NCI-H2227 (cell line): Measurements from ENCODE around the gene RFPL3.
"Not testable (repeated sequence)": the region's sequence is repeated elsewhere in the genome, so short reads cannot be mapped to it uniquely, and the experiment has no call there.

ENCODE experiments used
- DNase-seq: peaks from one replicate; lab custom pipeline; 2025; ENCODE audit not compliant: unreplicated experiment; lab: John Stamatoyannopoulos, UW

Gene RFPL3

GRCh38 chr22:32357567-32357966, at the start of gene RFPL3:
RFPL3 (plus strand) TSS chr22:32357867; CDS start chr22:32358072, 205 bp downstream.
- not testable (repeated sequence) for DNase-seq

- DNase-seq, result no peak
Measured at GRCh38 chr22:32308191-32308590, 49.5 kb upstream of the RFPL3 start.

GRCh38 chr22:32308934-32309333, 48.7 kb upstream of the RFPL3 start:
- no peak for DNase-seq

DNA sequence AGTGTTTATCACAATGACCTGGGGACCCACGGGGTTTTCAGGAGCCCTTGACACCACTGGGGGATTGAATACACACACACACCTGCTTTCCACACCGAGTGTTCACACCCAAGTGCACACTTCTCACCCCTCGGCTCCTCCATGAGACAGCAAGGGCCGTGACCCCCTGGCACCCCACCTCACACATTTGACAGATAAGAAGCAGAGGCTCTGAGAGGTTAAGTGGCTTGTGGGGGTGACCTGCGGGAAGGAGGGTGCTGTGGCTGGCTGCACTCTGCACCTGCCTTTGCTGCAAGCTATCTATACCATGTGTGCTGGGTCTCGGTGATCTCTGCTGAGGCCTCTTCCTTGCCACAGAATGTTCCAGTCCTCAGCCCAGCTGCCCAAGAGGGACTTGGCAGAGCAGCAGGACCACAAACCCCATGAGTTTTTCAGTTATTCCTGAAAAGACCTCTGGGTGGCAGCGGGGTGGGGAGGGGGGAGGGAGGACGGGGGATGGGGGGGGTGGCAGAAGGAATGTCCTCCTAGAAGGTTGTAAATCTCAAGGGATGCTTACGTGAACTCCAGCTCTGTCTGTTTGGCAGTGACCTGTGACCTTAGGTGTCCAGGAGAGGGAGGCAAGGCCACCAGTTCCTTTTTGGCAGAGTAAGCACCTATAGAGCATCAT, 47.9 kb upstream of the RFPL3 start:
- no peak for DNase-seq

DNA sequence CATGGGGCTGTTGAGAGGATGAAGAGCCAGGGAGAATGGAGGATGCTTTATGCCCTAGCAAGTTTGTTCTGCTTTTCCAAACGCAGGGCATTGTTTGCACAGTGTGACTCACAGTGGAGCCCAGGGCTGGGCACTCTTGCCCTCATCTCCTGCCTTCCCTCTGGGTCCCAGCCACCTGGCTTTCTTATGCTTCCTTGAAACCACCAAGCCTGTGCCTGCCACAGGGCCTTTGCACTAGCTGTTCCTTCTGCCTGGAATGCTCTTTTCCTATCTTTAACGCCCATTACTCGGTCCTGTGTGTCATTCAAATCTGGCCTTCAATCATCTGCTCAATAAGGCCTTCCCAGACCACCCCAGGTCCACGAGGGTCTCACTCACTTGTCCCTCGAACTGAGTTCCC, 46.9 kb upstream of the RFPL3 start:
- no peak for DNase-seq

DNA sequence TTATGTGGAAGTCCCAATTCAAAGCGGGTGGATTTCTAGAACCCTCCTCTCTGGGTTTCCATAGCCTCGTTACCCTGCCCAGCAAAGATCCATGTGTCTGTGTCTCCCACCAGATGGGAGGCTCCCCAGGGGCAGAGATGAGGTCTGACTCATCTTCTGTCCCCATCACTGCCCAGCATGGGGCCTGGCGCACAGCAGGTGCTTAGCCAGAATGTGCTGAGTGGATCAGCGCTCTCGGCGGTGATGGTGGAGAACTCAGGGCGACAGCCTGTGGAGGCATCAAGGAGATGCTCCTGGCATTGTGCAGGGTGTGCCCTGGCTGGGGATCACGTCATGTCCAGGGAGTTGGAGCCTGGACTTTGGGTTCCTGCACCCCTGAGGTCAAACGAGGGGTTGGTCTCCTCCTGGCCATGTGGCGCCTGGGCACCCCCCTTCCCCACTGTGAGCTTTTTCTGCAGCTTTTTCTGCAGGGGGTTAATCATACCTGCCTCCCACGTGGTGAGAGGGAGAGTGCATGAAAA, 46.1 kb upstream of the RFPL3 start:
- no peak for DNase-seq

DNA sequence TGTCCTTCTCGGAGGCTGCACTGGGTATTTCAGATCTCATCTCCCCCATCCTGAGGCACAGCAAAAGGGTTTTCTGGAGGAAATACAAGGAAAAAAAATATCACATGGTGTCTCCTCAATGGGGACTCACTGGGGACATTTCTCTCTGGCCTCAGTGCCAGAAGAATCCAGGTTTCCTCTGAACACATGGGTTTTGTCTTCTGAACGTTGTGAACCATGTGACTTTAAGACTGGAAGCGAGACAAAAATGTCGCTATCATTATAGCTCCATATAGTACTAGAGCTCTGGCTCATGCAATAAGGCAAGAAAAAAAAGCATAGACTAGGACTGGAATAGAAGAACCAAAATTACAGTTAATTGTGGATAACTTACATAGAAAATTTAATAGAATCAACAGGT, 44.9 kb upstream of the RFPL3 start:
- DNase-seq, result no peak

GRCh38 chr22:32313532-32313931, 44.1 kb upstream of the RFPL3 start:
- DNase-seq, result no peak

- no peak for DNase-seq
Measured at GRCh38 chr22:32317524-32317923, 40.1 kb upstream of the RFPL3 start.

GRCh38 chr22:32318361-32318760, 39.3 kb upstream of the RFPL3 start:
- no peak for DNase-seq

DNA sequence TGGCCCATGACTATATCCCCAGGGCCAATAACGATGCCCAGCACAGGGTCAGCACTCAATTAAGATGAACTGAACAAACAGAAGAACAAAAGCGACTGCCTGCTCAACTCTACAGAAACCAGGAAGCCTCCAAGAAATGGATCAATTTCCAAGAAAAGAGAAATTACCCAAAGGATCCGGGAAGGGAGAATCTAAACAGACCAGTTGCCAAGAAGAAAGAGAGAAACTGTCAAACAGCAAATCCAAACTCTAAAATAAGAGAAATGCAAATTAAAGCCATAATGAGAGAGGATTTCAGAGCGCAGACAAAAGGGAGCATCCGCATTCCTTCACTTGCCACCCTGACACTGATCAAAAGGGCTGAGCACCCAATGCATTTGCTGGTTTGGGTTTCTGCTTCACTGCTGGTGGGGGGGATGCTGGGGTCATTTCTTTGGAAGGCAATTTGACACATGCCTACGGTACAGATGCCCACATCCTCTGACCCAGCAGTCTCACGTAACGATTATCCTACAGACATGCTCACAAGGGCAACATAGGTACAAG, 37.7 kb upstream of the RFPL3 start:
- no peak for DNase-seq

DNA sequence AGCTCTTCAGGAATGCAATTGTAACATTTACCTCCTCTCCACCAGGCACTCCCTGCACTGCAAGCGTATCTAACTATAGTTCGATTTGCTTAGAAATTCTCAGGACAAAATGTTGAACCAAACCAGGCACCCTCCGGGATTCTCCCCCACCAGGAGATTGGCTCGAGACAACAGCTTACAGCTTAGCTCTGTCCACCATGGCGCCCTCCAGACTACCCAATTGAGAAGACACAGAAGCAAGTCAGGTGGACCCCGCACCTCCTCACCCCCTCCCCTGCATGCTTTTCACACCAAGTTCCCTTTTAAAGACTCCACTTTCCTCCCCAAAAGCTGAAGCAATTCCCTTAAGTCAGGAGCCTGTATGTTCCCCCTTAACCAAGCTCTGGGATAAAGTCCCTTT, 34.7 kb upstream of the RFPL3 start:
- no peak for DNase-seq

DNA sequence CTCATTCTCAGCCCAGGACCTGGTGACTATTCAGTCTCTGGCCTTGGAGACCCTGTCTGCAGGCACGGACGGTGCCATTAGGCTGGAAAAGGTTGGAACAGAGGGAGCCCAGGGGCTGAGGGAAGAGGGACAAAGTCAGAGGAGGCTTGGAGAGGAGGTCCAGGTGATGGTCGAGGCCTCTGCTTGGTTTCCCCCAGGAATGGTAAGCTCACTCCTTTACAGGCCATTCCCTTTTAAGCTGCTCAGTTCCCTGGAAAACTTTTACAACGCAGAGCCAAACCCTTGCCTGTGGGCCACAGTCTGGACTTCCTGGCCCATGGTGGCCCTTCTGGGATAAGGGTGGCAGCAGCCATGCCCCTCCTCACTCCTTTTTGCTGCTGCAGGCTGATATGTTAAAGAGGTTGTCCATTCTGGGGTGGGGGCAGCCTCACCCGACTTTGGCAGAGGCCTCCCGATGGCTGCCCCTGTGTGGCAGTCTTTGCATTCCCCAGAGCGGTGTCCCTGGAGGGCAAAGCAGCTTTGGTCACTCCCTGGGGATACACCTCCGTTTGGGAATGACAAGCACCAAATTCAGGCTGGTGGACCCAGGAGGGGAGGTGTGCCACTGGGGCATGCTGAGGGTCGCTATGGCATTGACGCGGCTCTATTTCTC, 34.0 kb upstream of the RFPL3 start:
- DNase-seq, result no peak

DNA sequence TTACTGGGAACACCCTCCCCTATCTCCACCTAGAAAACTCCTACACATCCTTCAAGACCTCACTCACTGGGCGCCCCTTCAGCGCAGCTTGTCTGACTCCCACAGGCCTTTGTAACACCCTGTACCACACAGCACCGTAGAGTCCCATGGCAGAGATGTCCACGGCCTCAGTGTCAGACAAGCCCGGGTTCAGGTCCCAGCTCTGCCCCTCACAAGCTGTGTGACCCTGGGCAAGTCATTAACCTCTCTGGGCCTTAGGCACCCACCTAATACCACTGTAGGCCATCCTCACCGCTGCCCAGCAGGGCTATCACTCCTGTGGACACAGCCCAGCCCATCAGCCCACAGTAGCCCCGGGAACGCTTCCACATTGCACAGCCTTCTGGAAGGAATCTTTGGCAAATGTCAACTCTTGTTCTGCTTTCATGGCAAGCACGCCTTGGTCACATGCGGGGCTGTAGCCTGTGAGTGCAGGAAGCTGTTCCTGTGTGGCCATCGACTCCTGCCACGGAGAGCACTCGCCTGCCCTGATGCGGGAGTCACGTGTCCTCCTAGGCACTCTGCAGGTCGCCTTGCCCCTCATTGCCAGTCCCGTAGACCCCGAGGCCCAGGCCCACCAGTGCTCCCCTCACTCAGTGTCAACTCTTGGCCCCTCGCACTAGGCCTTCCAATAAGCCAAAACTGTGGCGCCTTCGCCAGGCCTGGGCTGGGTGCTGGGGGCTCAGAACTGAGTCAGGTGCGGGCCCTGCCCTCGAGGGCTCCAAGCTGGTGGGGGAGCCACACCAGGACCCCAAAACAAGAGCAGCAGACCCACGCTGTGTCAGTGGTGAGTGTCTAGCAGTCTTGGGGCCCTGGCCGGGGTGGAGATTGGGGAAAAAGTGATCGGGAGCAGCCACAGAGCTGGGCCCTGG, 32.9 kb upstream of the RFPL3 start:
- no peak for DNase-seq

GRCh38 chr22:32325416-32325801, 32.3 kb upstream of the RFPL3 start:
- DNase-seq, result peak; percentile 21

DNA sequence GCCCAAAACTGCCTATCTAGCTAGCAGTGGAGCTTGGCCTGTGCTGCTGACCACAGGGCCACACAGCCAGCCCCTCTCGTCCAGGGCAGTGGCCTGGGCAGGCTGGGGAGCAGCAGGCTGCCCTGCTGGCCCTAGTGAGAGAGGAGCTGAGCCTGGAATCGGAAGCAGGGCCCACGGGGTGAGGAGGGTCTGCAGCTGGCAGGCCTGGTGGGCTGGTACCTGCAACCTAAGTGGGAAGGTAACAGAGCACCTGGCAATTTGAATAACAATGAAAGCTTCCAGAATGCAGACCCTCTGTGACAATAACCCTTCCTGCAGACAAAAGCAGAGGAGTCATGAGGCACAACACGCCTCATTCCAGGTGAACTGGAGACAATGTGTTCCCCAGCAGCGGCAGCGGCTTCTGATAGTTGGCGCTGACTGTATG, 31.8 kb upstream of the RFPL3 start:
- DNase-seq, result no peak

GRCh38 chr22:32326647-32327046, 31.0 kb upstream of the RFPL3 start:
- DNase-seq, result no peak

DNA sequence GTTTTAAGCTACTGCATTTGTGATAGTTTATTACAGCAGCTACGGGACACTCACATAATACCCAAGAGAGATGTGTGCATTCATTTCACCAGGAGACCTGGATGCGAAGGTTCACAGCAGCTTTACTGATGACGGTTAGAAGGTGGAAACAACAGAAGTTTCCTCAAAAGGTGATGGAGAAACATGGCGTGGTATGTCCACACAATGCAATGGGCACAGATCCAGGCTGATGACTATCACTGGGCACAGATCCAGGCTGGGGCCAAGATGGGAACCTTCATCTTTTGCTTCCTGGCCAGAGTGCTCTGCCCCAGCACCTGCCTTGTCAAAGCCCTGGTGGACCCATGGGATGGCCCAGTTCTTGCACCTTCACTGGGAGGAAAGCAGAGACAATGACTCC, 30.6 kb upstream of the RFPL3 start:
- DNase-seq, result no peak

- DNase-seq, result no peak
Measured at GRCh38 chr22:32327596-32328171, 30.0 kb upstream of the RFPL3 start.

- DNase-seq, result no peak
Measured at GRCh38 chr22:32328306-32329201, 29.1 kb upstream of the RFPL3 start.
